Neural crest cell (in vitro differentiated cells): ENCODE measurements around the gene IQCK. TPM values are rescaled to one million over a fixed set of nuclear protein-coding genes. Genes with fewer than 3 reads are reported as not detected.
A peak's percentile ranks its signal among the peaks of the same experiment; 100 is the strongest.

Experiments
- DNase-seq: peaks from one replicate; pipeline ENCODE4 v3.0.0; 2021; ENCODE audit warnings: low read depth, mixed read lengths, low spot score
- H3K27ac Mint-ChIP-seq: one replicate; pipeline ENCODE4 v1.8.0; 2021; ENCODE audit warnings: mild to moderate bottlenecking, mixed read lengths; ENCODE audit not compliant: unreplicated experiment
- H3K27me3 Mint-ChIP-seq: 2 replicates; pipeline ENCODE4 v1.8.0; 2021; ENCODE audit warnings: low read depth, mild to moderate bottlenecking, mixed read lengths
- H3K36me3 Mint-ChIP-seq: 2 replicates; pipeline ENCODE4 v1.8.0; 2021; ENCODE audit warnings: low read depth, mild to moderate bottlenecking, mixed read lengths
- H3K4me1 Mint-ChIP-seq: 2 replicates; pipeline ENCODE4 v1.8.0; 2021; ENCODE audit warnings: mixed read lengths
- H3K4me3 Mint-ChIP-seq: one replicate; pipeline ENCODE4 v1.8.0; 2021; ENCODE audit warnings: mild to moderate bottlenecking, mixed read lengths
- H3K9me3 Mint-ChIP-seq: 2 replicates; pipeline ENCODE4 v1.8.0; 2021; ENCODE audit warnings: mixed read lengths
- total RNA-seq: library from RNA; stranded (reverse); gene quantifications from 2 replicates; pipeline ENCODE4 v1.2.1, GENCODE V29; 2021
- TF ChIP-seq, protein P1 (sequence below): fragments of 200-600 bp; sonication (generic); conservative IDR thresholded peaks from 2 replicates; pipeline ENCODE4 v1.5.0; 2021; ENCODE audit warnings: antibody characterized with exemption, mild to moderate bottlenecking

IQCK gene
- total RNA-seq, 1 donor from 2014 or later = 23.7 TPM

DNA sequence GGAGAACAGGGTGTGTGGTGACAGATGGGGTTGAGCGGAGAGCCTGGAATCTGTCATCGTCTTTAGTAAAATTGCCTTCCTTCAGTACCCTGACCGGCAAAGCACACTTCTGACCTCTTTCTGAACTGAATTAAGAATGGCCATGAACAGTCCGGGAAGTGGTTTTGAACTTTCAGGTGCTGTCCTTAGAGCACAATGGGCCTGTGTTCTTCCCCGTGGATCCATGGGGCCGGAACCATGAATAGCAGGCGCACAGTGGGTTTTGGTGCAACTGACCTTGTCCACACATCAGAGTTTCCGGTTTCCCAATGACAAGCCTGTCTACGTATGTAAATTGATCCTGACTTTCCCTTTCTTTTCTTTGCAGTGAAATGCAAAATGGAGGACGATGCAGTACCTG lies 138.0 kb downstream of the IQCK start:
- no peak for DNase-seq
- no peak overlapping the region for H3K27ac Mint-ChIP-seq
- H3K36me3 Mint-ChIP-seq = peaks cover 19% of the 10 kb centered on the region
- peak overlapping the region; percentile 11 for H3K4me3 Mint-ChIP-seq
- H3K9me3 Mint-ChIP-seq = no peaks in the 10 kb centered on the region
- peaks cover 72% of the 10 kb centered on the region for H3K4me1 Mint-ChIP-seq
- TF ChIP-seq, protein P1, sequence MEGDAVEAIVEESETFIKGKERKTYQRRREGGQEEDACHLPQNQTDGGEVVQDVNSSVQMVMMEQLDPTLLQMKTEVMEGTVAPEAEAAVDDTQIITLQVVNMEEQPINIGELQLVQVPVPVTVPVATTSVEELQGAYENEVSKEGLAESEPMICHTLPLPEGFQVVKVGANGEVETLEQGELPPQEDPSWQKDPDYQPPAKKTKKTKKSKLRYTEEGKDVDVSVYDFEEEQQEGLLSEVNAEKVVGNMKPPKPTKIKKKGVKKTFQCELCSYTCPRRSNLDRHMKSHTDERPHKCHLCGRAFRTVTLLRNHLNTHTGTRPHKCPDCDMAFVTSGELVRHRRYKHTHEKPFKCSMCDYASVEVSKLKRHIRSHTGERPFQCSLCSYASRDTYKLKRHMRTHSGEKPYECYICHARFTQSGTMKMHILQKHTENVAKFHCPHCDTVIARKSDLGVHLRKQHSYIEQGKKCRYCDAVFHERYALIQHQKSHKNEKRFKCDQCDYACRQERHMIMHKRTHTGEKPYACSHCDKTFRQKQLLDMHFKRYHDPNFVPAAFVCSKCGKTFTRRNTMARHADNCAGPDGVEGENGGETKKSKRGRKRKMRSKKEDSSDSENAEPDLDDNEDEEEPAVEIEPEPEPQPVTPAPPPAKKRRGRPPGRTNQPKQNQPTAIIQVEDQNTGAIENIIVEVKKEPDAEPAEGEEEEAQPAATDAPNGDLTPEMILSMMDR = no peak
- H3K27me3 Mint-ChIP-seq = no peaks in the 10 kb centered on the region

DNA sequence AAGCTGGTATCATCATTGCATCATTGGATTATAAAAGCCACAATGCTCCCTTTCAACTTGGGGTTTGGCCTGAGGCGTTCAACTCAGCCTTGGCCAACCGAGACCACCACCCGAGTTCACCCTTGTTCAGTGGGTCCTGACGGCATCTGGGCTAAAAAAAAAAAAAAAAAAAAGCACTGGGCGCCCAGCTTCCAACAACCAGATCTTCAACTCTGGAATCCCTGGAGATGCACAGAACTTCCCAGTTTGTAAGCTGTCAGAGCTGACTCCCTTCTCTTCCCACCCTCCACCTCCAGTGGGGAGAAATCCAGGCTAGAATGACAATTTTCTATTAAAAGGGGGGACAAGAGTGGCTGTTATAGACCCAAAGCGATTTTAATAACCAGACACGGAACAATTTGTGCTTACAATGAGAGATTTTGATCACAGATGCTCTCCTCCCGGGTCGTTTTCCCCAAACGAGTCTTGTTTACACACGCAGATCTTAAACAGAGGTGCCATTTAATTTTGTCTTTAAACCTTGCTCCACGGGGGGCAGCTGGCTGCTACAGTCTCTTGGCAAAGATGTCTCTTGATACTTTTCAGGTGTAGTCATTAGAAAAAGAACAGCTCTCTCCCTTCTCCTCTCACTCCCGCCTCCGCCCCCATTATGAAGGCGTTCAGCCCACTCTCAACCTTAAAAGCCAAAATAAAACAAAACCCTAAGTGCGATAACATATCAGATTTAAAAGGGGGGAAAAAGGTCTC lies 139.7 kb downstream of the IQCK start:
- DNase-seq = no peak
- TF ChIP-seq, protein P1 = no peak
- Mint-ChIP-seq H3K27me3 (no peaks in the 10 kb centered on the region), H3K27ac (no peak overlapping the region), H3K9me3 (no peaks in the 10 kb centered on the region), H3K4me1 (peaks cover 74% of the 10 kb centered on the region), H3K36me3 (peaks cover 19% of the 10 kb centered on the region), H3K4me3 (peak overlapping the region; percentile 44)

DNA sequence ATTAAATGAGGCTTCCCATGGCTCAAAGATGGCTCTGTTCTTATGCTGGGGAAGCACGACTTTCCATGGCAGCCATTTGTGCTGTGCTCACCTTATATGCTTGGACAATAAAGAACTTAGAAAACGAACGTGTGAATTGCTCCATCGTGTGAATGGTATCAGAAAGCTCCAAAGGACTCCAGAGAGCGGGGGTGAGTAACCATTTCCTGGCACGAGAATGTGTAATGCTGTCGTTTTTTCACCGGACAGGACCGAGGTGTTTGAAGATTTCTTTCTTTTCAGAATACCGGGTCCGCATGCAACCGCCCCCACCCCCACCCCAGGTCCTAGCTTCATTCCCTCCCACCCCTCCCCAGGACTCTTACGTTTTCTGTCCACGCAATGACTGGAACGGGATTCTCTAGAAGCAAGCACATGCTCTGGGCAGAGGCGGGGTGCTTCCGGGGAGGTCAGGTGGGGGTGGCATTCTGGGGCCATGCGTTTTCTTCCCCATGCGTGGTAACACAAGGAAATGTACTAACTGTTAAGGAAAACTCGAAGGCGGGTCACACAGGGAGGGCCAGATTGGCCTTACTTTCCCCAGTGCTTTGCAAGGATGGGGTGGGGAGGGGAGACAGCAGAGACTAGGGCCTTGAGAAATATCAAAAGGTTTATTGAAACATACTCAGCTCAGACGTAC lies 140.4 kb downstream of the IQCK start:
- peaks cover 78% of the 10 kb centered on the region for H3K4me1 Mint-ChIP-seq
- no peaks in the 10 kb centered on the region for H3K27me3 Mint-ChIP-seq
- H3K36me3 Mint-ChIP-seq = peaks cover 19% of the 10 kb centered on the region
- TF ChIP-seq, protein P1 = no peak
- no peaks in the 10 kb centered on the region for H3K9me3 Mint-ChIP-seq
- H3K27ac Mint-ChIP-seq = no peak overlapping the region
- H3K4me3 Mint-ChIP-seq = peak overlapping the region; percentile 84
- no peak for DNase-seq

DNA sequence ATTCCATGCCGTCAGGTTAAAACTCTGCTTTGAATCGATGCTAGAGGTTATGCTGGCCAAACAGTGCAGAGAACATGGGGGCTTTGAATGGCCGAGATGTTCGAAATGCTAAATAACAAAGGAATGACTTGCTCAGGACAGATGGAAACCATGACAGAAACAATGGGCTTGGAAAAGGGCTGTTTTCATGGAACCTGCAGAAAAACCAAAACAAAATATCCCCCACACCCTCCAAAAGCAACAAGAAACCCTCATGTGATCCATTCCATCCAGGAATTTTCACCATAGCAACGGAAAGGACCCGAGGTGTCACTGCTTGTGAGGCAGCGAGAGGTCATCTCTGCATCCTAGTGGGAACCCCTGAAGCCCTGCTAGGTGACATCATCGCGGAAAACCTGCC lies 141.1 kb downstream of the IQCK start:
- TF ChIP-seq, protein P1 = no peak
- no peak for DNase-seq
- Mint-ChIP-seq H3K27me3 (no peaks in the 10 kb centered on the region), H3K9me3 (no peaks in the 10 kb centered on the region), H3K27ac (no peak overlapping the region), H3K4me1 (peaks cover 78% of the 10 kb centered on the region), H3K36me3 (peaks cover 19% of the 10 kb centered on the region), H3K4me3 (peak overlapping the region; percentile 84)

DNA sequence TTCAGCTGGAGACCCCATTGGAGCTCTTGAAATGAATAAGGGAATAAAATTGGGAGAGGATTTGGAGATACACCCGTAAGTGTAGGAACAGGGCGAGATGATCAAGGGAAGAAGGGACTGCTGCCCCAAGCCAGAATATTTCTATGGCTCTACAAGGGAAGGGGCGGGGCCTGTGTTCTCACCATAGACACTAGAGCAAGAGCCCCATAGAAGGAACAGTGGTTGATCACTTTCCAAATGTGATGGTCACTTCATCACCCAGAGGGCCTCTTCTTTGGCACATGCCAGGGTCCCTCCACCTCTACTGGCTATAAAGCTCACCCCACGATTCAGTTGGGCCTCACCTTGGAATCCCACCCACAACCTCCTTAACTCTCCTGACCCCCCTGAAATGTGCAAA lies 141.5 kb downstream of the IQCK start:
- TF ChIP-seq, protein P1 = no peak
- Mint-ChIP-seq H3K36me3 (peaks cover 19% of the 10 kb centered on the region), H3K27me3 (no peaks in the 10 kb centered on the region), H3K9me3 (no peaks in the 10 kb centered on the region), H3K27ac (peak overlapping the region; percentile 95), H3K4me3 (peak overlapping the region; percentile 84), H3K4me1 (peaks cover 78% of the 10 kb centered on the region)
- no peak for DNase-seq
